DND-41 (cell line): ENCODE measurements around the gene TREH.

Experiments used
- CTCF ChIP-seq: IDR thresholded peaks from 2 replicates; pipeline ENCODE4 v1.5.1; 2012; ENCODE audit warnings: borderline replicate concordance, low read length, moderate library complexity, mild to moderate bottlenecking; ENCODE audit not compliant: poor library complexity, severe bottlenecking; ENCODE audit errors: extremely low read depth
- EZH2 ChIP-seq: IDR thresholded peaks from 3 replicates; pipeline ENCODE4 v1.6.1; 2012; ENCODE audit warnings: borderline replicate concordance, low read depth, mild to moderate bottlenecking, moderate library complexity, low read length, inconsistent platforms; ENCODE audit not compliant: severe bottlenecking

DNA sequence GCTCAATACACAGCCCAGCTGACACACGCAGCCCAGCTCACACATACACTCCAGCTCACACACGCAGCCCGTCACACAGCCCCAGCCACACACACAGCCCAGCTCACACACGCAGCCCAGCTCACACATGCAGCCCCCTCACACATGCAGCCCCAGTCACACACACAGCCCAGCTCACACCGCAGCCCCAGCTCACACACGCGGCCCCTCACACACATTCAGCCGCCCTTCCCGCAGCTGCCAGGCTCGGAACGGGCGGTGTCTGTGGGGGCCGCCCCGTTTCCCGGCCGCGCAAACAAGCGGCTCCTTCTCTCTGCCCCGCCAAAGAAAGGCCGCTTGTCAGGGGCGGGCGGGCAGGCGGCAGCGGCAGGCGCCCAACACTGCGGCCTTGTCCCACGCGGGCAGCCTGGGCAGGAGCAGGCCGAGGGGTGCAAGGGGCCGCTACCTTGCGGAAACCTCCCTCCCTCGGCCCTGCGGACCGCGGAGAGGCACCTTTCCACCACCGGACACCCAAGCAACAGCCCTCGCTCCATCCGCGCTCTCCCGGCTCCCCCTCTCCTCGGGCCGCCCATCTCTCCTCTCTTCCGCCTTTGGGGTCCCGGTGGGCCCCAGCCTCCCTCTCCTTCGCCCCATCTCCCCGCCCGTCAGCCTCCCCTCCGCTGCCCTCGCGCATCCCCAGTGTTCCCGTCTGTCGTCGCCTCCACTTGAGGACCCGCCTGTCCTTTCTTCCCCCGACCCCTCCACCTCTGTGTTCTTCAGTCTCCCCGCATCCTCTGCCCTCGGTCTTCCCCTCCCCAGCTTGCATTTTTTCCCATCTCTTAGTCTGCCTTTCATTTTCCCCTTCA is 69.8 kb downstream of the TREH start:
- TF ChIP-seq CTCF (no peak), EZH2 (no peak)
